ENCODE measurements around the gene PPP1R27.

GRCh38 chr17:81846743-81847689 lies 12.2 kb upstream of the PPP1R27 start:
- no peak for TF ChIP-seq CTCF (IDR thresholded peaks at IDR 0.05; ENCODE audit: borderline replicate concordance, extremely low read depth, low read length, poor library complexity, severe bottlenecking)
- no peak for TF ChIP-seq EZH2 (IDR thresholded peaks at IDR 0.05; ENCODE audit: borderline replicate concordance, low read depth, low read length, severe bottlenecking)

Data from DND-41 (cell line).